Stimulated activated effector memory CD8-positive, alpha-beta T cell treated with anti-CD3 and anti-CD28 coated beads, Interleukin-12 subunit alpha, Interleukin-12 subunit beta, amount 100 ng/mL, for 72 hours (primary cell): ENCODE measurements around the gene FAAH.

Experiments used
- ATAC-seq: fragments of 150-1000 bp; cut with Tn5 transposase; 2 replicates; pipeline ENCODE4 v1.10.0; 2021
- DNase-seq, 2 donors: peaks; one replicate each; pipeline ENCODE4 v3.0.0; 2021 to 2022; ENCODE audit warnings: low spot score in 2 of 2
- H3K27ac Mint-ChIP-seq: one replicate; pipeline ENCODE4 v1.8.0; 2022; ENCODE audit warnings: mild to moderate bottlenecking, mixed read lengths
- H3K36me3 Mint-ChIP-seq: one replicate; pipeline ENCODE4 v1.8.0; 2022; ENCODE audit warnings: mild to moderate bottlenecking, mixed read lengths
- H3K4me1 Mint-ChIP-seq: one replicate; pipeline ENCODE4 v1.8.0; 2022; ENCODE audit warnings: mixed read lengths
- H3K4me3 Mint-ChIP-seq: one replicate; pipeline ENCODE4 v1.8.0; 2022; ENCODE audit warnings: mild to moderate bottlenecking, mixed read lengths
- H3K9me3 Mint-ChIP-seq: one replicate; pipeline ENCODE4 v1.8.0; 2022; ENCODE audit warnings: mixed read lengths

Gene FAAH

GRCh38 chr1:46408356-46409062, 14.4 kb downstream of the FAAH start:
- Mint-ChIP-seq H3K9me3 (no peaks in the 10 kb centered on the region), H3K4me3 (no peak overlapping the region), H3K4me1 (peaks cover 26% of the 10 kb centered on the region), H3K36me3 (no peaks in the 10 kb centered on the region), H3K27ac (no peak overlapping the region)
- DNase-seq (no peak), ATAC-seq (no peak)

- no peaks in the 10 kb centered on the region for H3K9me3 Mint-ChIP-seq
- no peaks in the 10 kb centered on the region for H3K36me3 Mint-ChIP-seq
- peaks cover 31% of the 10 kb centered on the region for H3K4me1 Mint-ChIP-seq
- no peak overlapping the region for H3K27ac Mint-ChIP-seq
- H3K4me3 Mint-ChIP-seq, result no peak overlapping the region
- DNase-seq (no peak), ATAC-seq (no peak)
These were observed 14.9 kb downstream of the FAAH start for GRCh38 chr1:46409063-46409372.

GRCh38 chr1:46410156-46411009, 16.3 kb downstream of the FAAH start:
- ATAC-seq (no peak), DNase-seq (no peak)
- H3K27ac Mint-ChIP-seq, result peak overlapping the region; percentile 50
- peaks cover 42% of the 10 kb centered on the region for H3K4me1 Mint-ChIP-seq
- H3K4me3 Mint-ChIP-seq, result no peak overlapping the region
- no peaks in the 10 kb centered on the region for H3K9me3 Mint-ChIP-seq
- H3K36me3 Mint-ChIP-seq, result no peaks in the 10 kb centered on the region

GRCh38 chr1:46411010-46411405, 16.9 kb downstream of the FAAH start:
- no peak for DNase-seq
- Mint-ChIP-seq H3K4me1 (peaks cover 47% of the 10 kb centered on the region), H3K9me3 (no peaks in the 10 kb centered on the region), H3K4me3 (no peak overlapping the region), H3K36me3 (no peaks in the 10 kb centered on the region), H3K27ac (no peak overlapping the region)
- ATAC-seq, result no peak

- H3K4me1 Mint-ChIP-seq, result peaks cover 39% of the 10 kb centered on the region
- H3K27ac Mint-ChIP-seq, result peak overlapping the region; percentile 56
- H3K4me3 Mint-ChIP-seq, result no peak overlapping the region
- no peaks in the 10 kb centered on the region for H3K9me3 Mint-ChIP-seq
- peak in 1 of 2 donors; percentile 61 for DNase-seq
- ATAC-seq, result no peak
- no peaks in the 10 kb centered on the region for H3K36me3 Mint-ChIP-seq
These were observed 17.7 kb downstream of the FAAH start for GRCh38 chr1:46411601-46412341.

- no peak for DNase-seq
- Mint-ChIP-seq H3K9me3 (no peaks in the 10 kb centered on the region), H3K27ac (peak overlapping the region; percentile 91), H3K36me3 (no peaks in the 10 kb centered on the region), H3K4me3 (no peak overlapping the region), H3K4me1 (peaks cover 30% of the 10 kb centered on the region)
- peak; percentile 3 for ATAC-seq
These were observed 18.9 kb downstream of the FAAH start for GRCh38 chr1:46412893-46413595.

- H3K27ac Mint-ChIP-seq, result peak overlapping the region; percentile 91
- DNase-seq (peak; percentile 20 to 65), ATAC-seq (peak; percentile 91)
- no peak overlapping the region for H3K4me3 Mint-ChIP-seq
- peaks cover 30% of the 10 kb centered on the region for H3K4me1 Mint-ChIP-seq
- no peaks in the 10 kb centered on the region for H3K36me3 Mint-ChIP-seq
- H3K9me3 Mint-ChIP-seq, result no peaks in the 10 kb centered on the region
These were observed 19.5 kb downstream of the FAAH start for GRCh38 chr1:46413596-46413985.

- Mint-ChIP-seq H3K9me3 (no peaks in the 10 kb centered on the region), H3K27ac (peak overlapping the region; percentile 79), H3K4me3 (peak overlapping the region; percentile 13), H3K36me3 (no peaks in the 10 kb centered on the region), H3K4me1 (peaks cover 33% of the 10 kb centered on the region)
- ATAC-seq (no peak), DNase-seq (no peak)
These were observed 21.4 kb downstream of the FAAH start for GRCh38 chr1:46415514-46415913.

- ATAC-seq (no peak), DNase-seq (no peak)
- no peaks in the 10 kb centered on the region for H3K36me3 Mint-ChIP-seq
- no peaks in the 10 kb centered on the region for H3K9me3 Mint-ChIP-seq
- H3K4me3 Mint-ChIP-seq, result no peak overlapping the region
- H3K4me1 Mint-ChIP-seq, result peaks cover 48% of the 10 kb centered on the region
- H3K27ac Mint-ChIP-seq, result no peak overlapping the region
These were observed 24.9 kb downstream of the FAAH start for GRCh38 chr1:46418976-46419375.

GRCh38 chr1:46420533-46420915, 26.4 kb downstream of the FAAH start:
- Mint-ChIP-seq H3K4me3 (no peak overlapping the region), H3K36me3 (peaks cover 4% of the 10 kb centered on the region), H3K9me3 (no peaks in the 10 kb centered on the region), H3K4me1 (peaks cover 49% of the 10 kb centered on the region), H3K27ac (no peak overlapping the region)
- no peak for DNase-seq
- no peak for ATAC-seq

- no peak overlapping the region for H3K4me3 Mint-ChIP-seq
- peaks cover 49% of the 10 kb centered on the region for H3K4me1 Mint-ChIP-seq
- ATAC-seq, result no peak
- H3K36me3 Mint-ChIP-seq, result peaks cover 10% of the 10 kb centered on the region
- DNase-seq, result no peak
- peak overlapping the region; percentile 84 for H3K27ac Mint-ChIP-seq
- no peaks in the 10 kb centered on the region for H3K9me3 Mint-ChIP-seq
These were observed 27.6 kb downstream of the FAAH start for GRCh38 chr1:46421739-46422138.

GRCh38 chr1:46422261-46422871, 28.2 kb downstream of the FAAH start:
- Mint-ChIP-seq H3K36me3 (peaks cover 14% of the 10 kb centered on the region), H3K27ac (peak overlapping the region; percentile 84), H3K4me1 (peaks cover 49% of the 10 kb centered on the region), H3K9me3 (no peaks in the 10 kb centered on the region), H3K4me3 (peak overlapping the region; percentile 67)
- ATAC-seq (peak; percentile 49), DNase-seq (no peak)

- Mint-ChIP-seq H3K27ac (peak overlapping the region; percentile 84), H3K4me3 (peak overlapping the region; percentile 67), H3K9me3 (no peaks in the 10 kb centered on the region), H3K4me1 (peaks cover 49% of the 10 kb centered on the region), H3K36me3 (peaks cover 20% of the 10 kb centered on the region)
- ATAC-seq (peak; percentile 53), DNase-seq (no peak)
These were observed 29.6 kb downstream of the FAAH start for GRCh38 chr1:46423574-46424240.

GRCh38 chr1:46424730-46425129, 30.6 kb downstream of the FAAH start:
- Mint-ChIP-seq H3K4me1 (peaks cover 54% of the 10 kb centered on the region), H3K4me3 (peak overlapping the region; percentile 67), H3K36me3 (peaks cover 20% of the 10 kb centered on the region), H3K9me3 (no peaks in the 10 kb centered on the region), H3K27ac (peak overlapping the region; percentile 74)
- no peak for ATAC-seq
- DNase-seq, result no peak
